Immature natural killer cell (primary cell): ENCODE measurements around the gene CHAF1A. TPM values are rescaled to one million over a fixed set of nuclear protein-coding genes. Genes with fewer than 3 reads are reported as not detected.

ENCODE experiments used
- DNase-seq, 3 donors: peaks; one replicate each; pipeline ENCODE4 v3.0.0; 2022; ENCODE audit warnings: mixed read lengths in 1 of 3
- H3K27ac Mint-ChIP-seq, 6 donors: one replicate each; pipeline ENCODE4 v1.8.0; 2020; ENCODE audit warnings: mixed read lengths in 6 of 6, mild to moderate bottlenecking in 5 of 6, inconsistent platforms in 4 of 6, moderate library complexity in 3 of 6
- H3K27me3 Mint-ChIP-seq, 3 donors: one replicate each; pipeline ENCODE4 v1.8.0; 2020 to 2021; ENCODE audit warnings: low read depth in 3 of 3, mild to moderate bottlenecking in 3 of 3, mixed read lengths in 3 of 3, moderate library complexity in 3 of 3, inconsistent platforms in 1 of 3
- H3K36me3 Mint-ChIP-seq, 3 donors: one replicate each; pipeline ENCODE4 v1.8.0; 2020; ENCODE audit warnings: mixed read lengths in 3 of 3, inconsistent platforms in 2 of 3, mild to moderate bottlenecking in 2 of 3
- H3K4me1 Mint-ChIP-seq, 2 donors: one replicate each; pipeline ENCODE4 v1.8.0; 2020; ENCODE audit warnings: inconsistent platforms in 2 of 2, mild to moderate bottlenecking in 2 of 2, mixed read lengths in 2 of 2, moderate library complexity in 1 of 2
- H3K4me3 Mint-ChIP-seq, 5 donors: one replicate each; pipeline ENCODE4 v1.8.0; 2020; ENCODE audit warnings: mild to moderate bottlenecking in 5 of 5, mixed read lengths in 5 of 5, inconsistent platforms in 3 of 5, moderate library complexity in 3 of 5
- H3K9me3 Mint-ChIP-seq, 6 donors: one replicate each; pipeline ENCODE4 v1.8.0; 2020; ENCODE audit warnings: mild to moderate bottlenecking in 6 of 6, mixed read lengths in 6 of 6, inconsistent platforms in 4 of 6, moderate library complexity in 3 of 6
- polyA plus RNA-seq, 3 donors: library from polyadenylated mRNA; unstranded; fragments of 300-500 nt; fragmentation: Illumina TruSeq; gene quantifications; one replicate each; pipeline ENCODE4 v1.2.3, GENCODE V29; 2021

The CHAF1A gene
- polyA plus RNA-seq, 3 donors from 2014 or later: 1.5 to 8.5 (median 2.9) TPM

DNA sequence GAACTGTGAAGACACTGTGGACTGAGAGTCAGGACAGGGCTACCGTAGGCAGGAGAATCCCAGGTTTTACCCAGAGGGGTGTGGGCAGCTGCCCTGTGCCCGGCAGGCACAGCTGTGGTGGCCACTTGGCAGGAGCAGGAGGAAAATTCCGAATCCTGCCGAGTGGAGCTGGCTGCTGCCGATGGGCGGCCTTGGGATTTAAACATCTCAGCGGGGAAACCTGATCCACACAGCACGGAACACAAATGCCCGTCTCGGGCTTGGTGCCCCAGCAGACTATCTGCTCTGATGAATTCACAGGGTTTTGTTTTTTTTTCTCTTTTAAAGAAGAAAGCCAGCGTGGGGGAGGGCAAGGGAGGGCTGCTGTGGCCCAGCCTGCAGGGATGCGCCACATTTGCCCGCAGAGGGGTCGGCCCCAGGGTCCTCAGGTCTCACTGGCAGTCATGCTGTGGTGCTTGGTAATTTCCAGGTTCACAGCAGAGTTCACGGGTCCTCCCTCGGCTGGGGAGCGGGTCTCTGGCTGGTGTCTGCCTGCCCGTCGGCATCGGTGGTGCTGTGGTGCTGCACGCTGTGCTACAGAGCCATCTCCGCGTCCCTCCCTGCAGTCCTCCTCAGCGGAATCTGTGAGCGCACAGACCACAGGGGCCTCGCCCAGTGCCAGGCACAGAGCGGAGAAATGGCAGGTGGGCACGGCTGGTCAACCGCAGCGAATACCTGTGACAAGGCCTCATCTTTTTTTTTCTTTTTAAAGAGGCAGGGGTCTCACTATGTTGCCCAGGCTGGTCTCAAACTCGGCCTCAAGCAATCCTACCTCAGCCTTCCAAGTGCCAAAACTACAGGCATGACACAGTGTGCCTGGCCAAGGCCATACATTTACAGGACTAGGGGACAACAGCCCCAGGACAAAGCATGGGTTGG lies 30.9 kb upstream of the CHAF1A start:
- H3K4me1 Mint-ChIP-seq: peaks cover 57 to 62% of the 10 kb centered on the region in 2 donors
- H3K27me3 Mint-ChIP-seq: peaks cover 0 to 7% (median 2%) of the 10 kb centered on the region in 3 donors
- peak overlapping the region; percentile 30 to 55 (median 50) for H3K4me3 Mint-ChIP-seq
- no peak for DNase-seq
- no peaks in the 10 kb centered on the region for H3K9me3 Mint-ChIP-seq
- no peaks in the 10 kb centered on the region for H3K36me3 Mint-ChIP-seq
- H3K27ac Mint-ChIP-seq: peak overlapping the region; percentile 20 to 91 (median 76)

DNA sequence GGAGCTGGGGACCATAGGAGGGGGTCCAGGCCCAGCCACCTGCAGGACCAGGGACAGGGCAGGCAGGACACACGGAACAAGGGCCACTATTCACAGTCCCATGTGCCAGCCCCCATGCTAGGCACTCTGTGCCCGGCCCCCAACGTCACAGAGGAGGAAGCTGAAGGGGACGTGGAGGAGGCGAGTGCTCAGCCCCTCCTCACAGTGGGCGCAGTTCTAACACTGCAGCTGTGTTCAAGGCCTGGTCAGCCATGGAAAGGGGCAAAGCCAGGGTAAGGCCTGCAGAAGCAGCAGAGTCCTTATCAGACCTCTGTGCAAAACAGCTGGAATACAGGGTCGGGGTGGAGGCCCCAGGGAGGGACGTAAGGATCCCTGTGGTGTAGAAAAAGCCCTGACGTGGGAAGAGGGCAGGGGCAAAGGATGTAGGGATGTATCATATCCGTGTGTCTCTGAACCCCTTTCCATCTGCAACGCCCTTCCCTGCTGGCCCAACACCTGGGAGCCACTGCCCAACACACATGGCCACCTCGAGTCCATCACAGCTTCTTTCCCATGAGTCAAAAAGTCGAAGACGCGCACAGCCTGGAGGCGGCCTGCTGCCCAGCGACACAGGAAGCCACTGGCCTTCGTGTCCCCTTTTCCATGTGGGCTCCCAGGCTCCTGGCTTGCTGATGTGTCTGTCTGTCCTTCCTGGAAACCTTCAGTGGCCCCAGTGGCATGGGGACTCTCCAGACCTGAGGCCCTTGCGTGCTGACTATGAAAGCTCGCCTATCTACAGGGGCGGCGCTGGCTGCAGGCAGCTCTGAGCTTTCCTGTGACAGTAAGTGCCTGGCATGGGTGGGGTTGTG lies 30.1 kb upstream of the CHAF1A start:
- Mint-ChIP-seq H3K9me3 (no peaks in the 10 kb centered on the region), H3K27ac (no peak overlapping the region), H3K4me1 (peaks cover 62 to 69% of the 10 kb centered on the region in 2 donors), H3K36me3 (no peaks in the 10 kb centered on the region), H3K27me3 (peaks cover 0 to 7% (median 2%) of the 10 kb centered on the region in 3 donors), H3K4me3 (no peak overlapping the region)
- no peak for DNase-seq

DNA sequence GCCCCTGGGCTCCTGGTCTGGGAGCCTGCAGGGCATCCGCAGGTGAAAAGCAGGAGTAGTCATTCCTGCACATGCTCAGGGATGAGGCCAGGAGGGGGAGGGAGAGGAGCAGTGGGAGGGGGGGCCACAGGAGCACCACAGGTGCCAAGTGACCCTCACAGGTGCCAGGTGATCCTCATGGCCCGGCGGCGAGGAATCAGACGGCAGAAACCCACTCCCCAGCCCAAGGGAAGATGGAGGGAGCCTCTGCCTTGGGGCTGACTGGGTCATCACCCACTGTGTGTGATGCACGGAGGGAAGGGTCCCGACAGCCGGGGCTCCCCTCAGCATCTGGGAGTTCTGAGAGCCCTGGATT lies 29.4 kb upstream of the CHAF1A start:
- Mint-ChIP-seq H3K9me3 (no peaks in the 10 kb centered on the region), H3K4me3 (no peak overlapping the region), H3K27me3 (peaks cover 0 to 5% (median 2%) of the 10 kb centered on the region in 3 donors), H3K36me3 (no peaks in the 10 kb centered on the region), H3K4me1 (peaks cover 60 to 64% of the 10 kb centered on the region in 2 donors), H3K27ac (no peak overlapping the region)
- no peak for DNase-seq

DNA sequence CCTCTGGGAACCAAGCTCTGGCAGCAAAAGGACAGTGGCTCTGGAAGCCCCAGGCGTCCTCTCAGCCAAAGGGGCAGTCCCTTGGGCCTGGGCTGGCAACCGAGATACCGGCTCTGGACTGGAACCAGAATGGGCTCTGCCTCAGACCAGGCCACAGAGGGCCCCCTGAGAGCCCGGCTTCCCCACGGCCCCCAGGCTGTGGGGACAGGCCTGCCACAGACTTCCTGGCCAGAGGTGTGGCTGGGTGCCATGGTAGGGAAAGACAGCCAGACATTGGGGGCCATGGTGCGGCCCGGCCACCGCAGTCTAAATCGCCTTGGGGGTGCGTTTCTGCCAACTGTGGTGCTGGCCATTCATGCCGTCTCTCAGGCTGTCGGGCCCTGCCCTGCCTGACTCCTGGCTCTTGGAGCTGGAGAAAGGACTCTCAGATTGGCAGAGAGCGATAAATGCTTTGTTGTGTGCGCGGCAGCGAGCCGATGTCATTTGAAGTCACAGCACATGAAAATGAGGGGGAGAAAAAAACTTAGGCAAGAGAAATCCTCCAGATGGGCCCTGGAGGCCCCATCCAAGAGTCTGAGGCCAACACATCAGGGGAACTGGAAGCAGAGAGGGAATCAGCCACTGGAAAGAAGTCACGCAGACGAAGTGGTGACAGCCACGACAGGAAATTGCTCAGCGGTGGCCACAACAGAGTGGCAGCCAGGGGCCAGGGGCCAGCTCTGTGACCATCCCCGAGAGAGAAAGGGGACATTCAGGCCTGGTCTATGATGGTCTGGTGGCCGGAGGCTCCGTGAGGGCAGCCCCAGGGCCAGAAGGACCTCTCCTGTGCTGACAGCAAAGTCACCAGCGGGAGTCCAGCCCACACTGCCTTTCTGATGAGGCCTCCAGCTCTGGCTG lies 28.6 kb upstream of the CHAF1A start:
- peak overlapping the region in 2 of 5 donors; percentile 8 to 68 for H3K4me3 Mint-ChIP-seq
- H3K27ac Mint-ChIP-seq: peak overlapping the region in 2 of 6 donors; percentile 30 to 91
- H3K4me1 Mint-ChIP-seq: peaks cover 55 to 58% of the 10 kb centered on the region in 2 donors
- no peaks in the 10 kb centered on the region for H3K36me3 Mint-ChIP-seq
- peaks cover under 1 to 4% (median 2%) of the 10 kb centered on the region in 3 donors for H3K27me3 Mint-ChIP-seq
- DNase-seq: no peak
- no peaks in the 10 kb centered on the region for H3K9me3 Mint-ChIP-seq

DNA sequence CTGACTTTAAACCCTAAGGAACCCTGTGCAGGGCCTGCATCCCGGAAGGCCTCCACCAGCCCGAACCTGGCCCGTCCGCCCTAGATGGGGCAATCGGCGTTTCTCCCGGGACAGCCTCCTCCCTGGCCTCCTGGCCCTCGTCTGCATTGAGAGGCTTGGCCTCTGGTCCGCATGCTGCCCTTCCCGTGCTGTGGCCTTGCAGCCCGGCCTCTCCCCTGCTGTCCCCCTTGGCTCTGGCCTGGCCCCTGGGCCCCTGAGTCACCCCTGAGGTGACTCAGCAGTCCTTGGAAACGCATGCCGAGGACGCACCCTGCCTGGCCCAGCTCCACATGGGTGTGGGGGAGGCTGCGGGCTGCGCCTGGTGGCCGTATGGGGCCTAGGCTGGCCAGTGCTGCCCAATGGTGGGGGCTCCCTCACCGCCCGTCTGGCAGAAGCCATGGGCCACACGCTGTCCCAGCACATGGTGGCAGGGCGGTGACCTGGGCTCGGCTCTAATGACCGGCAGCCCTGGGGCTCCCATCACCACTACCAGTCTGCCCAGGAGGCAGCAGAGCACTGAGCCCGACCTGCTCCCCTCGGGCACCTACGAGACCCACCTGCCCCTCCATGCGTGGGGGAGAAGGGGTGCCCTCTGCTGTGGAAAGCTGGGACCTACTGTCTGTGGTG lies 27.8 kb upstream of the CHAF1A start:
- H3K4me3 Mint-ChIP-seq: no peak overlapping the region

DNA sequence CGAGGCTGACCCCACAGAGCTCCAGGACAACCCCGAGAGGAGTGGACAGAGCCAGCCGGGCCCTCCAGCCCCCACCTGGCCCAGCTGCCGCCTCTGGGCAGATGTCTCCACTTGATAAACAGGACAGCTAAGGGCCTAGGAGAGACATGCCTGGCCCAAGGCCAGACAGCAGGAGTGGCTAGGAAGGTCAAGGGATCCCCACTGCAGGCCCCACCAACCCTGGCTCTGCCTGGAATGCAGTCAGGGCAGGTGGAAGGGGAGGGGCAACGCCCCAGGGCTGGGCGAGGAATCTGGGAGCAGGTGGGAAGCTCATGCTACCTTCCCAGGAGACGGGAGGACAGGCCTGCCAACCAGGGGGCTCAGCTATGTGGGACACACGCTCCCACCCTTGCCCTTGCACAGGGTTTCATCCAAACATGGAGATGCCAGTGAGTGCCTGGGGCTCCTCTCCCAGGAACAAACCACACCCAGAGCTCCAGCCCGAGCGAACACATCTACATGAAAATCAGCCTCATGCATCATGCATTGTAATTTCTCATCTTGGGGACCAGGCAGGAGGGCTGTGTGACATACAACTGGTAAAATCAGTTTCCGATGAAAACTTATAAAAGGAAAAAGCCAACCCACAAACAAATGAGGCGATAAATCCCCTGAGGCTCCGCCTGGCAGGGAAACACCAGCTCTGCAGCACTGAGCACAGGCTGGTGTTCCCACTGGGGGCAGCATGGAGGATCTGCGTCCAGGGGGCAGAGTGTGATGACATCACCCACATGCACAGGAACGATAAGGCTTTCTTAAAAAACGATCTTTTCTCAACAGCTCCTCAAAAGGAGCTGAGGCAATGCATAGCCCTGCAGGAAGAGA lies 27.0 kb upstream of the CHAF1A start:
- no peak overlapping the region for H3K4me3 Mint-ChIP-seq
- H3K27me3 Mint-ChIP-seq: peaks cover 0 to 2% (median 2%) of the 10 kb centered on the region in 3 donors
- no peaks in the 10 kb centered on the region for H3K9me3 Mint-ChIP-seq
- peak overlapping the region in 1 of 6 donors; percentile 35 for H3K27ac Mint-ChIP-seq
- peaks cover 57 to 58% of the 10 kb centered on the region in 2 donors for H3K4me1 Mint-ChIP-seq
- peaks cover 0 to 4% (median 0%) of the 10 kb centered on the region in 3 donors for H3K36me3 Mint-ChIP-seq
- DNase-seq: no peak

More for the DNA sequence above, 27.8 kb upstream of the CHAF1A start:
- H3K27me3 Mint-ChIP-seq: peaks cover 2% of the 10 kb centered on the region in 3 donors
- peaks cover 0 to 2% (median 0%) of the 10 kb centered on the region in 3 donors for H3K36me3 Mint-ChIP-seq
- H3K4me1 Mint-ChIP-seq: peaks cover 57 to 58% of the 10 kb centered on the region in 2 donors
- H3K9me3 Mint-ChIP-seq: no peaks in the 10 kb centered on the region
- H3K27ac Mint-ChIP-seq: no peak overlapping the region
- DNase-seq: no peak

DNA sequence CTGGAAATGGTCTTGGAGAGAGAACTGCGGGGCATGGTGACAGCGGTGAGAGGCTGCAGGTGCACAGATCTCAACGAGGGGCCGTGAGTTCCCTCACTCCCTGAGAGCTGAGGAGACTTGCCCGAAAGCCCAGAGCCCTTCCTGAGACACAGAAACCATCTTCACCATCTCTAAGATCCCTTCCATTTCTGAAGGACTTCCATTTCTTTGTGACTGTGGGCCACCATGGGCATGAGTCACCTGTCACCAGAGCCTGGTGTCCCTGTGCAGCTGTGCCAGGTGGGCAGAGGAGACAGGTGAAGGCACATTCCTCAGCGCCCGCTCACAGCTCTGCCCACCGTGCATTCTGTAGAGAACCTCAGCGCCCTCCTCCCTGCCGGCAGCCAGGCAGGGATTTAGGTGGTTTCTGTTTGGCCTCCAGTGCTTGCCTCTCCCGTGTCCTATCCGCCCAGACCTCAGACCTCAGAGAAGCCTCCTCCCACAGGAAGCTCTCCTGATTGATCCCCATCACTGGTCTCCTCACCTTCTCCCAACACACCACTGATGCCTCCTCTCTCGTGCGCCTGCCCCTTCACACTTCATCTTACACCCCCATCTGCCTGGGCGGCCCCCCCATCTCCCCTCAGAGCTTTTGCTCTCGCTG lies 26.3 kb upstream of the CHAF1A start:
- H3K9me3 Mint-ChIP-seq: no peaks in the 10 kb centered on the region
- DNase-seq: no peak
- H3K4me3 Mint-ChIP-seq: peak overlapping the region in 1 of 5 donors; percentile 62
- H3K4me1 Mint-ChIP-seq: peaks cover 57 to 58% of the 10 kb centered on the region in 2 donors
- peak overlapping the region in 3 of 6 donors; percentile 13 to 75 (median 61) for H3K27ac Mint-ChIP-seq
- peaks cover 0 to 2% (median 0%) of the 10 kb centered on the region in 3 donors for H3K27me3 Mint-ChIP-seq
- H3K36me3 Mint-ChIP-seq: peaks cover 0 to 4% (median 0%) of the 10 kb centered on the region in 3 donors

DNA sequence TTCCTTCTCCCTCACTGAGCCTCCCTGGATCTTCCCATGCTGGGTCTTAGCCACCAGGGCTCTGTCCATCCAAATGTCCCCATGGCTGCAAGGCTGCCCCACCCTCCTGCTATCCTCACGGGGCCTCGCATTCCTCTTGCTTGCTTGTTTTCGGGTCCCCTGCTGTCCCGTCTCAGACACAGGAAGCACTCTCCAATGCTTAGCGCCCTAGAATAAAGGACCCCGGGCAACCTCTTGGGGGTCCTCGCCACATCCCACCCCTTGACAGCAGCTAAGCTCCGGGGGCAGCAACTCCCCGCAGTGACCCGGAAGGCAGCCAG lies 25.8 kb upstream of the CHAF1A start:
- H3K27me3 Mint-ChIP-seq: peaks cover 0 to 2% (median 0%) of the 10 kb centered on the region in 3 donors
- H3K36me3 Mint-ChIP-seq: peaks cover 0 to 4% (median 0%) of the 10 kb centered on the region in 3 donors
- no peaks in the 10 kb centered on the region for H3K9me3 Mint-ChIP-seq
- peaks cover 59 to 62% of the 10 kb centered on the region in 2 donors for H3K4me1 Mint-ChIP-seq
- H3K4me3 Mint-ChIP-seq: peak overlapping the region in 1 of 5 donors; percentile 62
- no peak for DNase-seq
- H3K27ac Mint-ChIP-seq: peak overlapping the region in 2 of 6 donors; percentile 61 to 75

DNA sequence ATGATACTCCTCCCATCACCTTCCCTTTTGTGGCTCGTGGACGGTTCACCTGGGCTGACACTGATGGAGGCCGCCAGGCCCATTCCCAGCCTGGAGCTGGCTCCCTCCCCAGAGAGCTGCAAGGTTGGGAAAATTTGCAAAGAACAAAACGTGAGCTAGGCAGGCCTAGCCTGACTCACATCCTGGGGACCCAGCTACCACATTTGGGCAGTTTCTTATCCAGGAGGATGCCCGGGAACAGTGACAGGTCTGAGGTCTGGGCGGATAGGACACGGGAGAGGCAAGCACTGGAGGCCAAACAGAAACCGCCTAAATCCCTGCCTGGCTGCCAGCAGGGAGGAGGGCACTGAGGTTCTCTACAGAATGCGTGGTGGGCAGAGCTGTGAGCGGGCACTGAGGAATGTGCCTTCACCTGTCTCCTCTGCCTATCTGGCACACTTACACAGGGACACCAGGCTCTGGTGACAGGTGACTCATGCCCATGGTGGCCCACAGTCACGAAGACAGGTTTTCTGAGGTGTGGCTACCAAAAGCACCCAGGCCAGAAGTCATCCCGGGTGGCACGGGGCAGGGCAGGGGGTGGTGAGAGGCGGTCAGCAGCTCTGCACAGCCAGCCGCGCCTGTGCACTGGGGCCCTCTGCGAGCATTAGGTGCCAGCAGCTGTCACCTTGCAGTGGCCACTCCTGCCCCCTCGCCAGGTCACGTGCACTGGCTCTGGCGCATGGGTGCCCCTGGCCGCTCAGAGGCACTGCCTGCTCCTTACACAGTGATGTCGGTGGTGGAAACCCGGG lies 25.3 kb upstream of the CHAF1A start:
- DNase-seq: no peak
- Mint-ChIP-seq H3K9me3 (no peaks in the 10 kb centered on the region), H3K4me1 (peaks cover 59 to 66% of the 10 kb centered on the region in 2 donors), H3K36me3 (peaks cover 0 to 4% (median 0%) of the 10 kb centered on the region in 3 donors), H3K27ac (no peak overlapping the region), H3K27me3 (peaks cover 0 to 2% (median 0%) of the 10 kb centered on the region in 3 donors), H3K4me3 (peak overlapping the region in 1 of 5 donors; percentile 54)

DNA sequence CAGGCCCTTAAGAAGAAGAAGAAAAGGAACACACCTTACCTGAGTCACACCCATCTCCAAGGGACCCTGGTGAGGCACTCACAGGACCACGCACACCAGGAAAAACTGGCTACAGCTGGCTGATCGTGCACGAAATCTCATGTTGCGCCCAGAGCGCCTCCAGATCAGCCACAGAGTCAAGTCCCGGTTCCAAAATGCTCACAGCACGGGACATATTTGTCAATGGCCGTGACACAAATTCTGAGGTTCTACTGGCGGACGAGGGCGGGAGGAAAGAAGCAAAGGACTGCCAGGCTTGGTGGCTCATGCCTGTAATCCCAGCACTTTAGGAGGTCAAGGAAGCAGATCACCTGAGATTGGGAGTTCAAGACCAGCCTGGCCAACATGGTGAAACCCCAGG lies 23.6 kb upstream of the CHAF1A start:
- DNase-seq: no peak
- Mint-ChIP-seq H3K4me3 (peak overlapping the region in 4 of 5 donors; percentile 42 to 87 (median 66)), H3K27ac (peak overlapping the region in 4 of 6 donors; percentile 23 to 93 (median 38)), H3K27me3 (peaks cover 0 to 2% (median 0%) of the 10 kb centered on the region in 3 donors), H3K9me3 (no peaks in the 10 kb centered on the region), H3K36me3 (peaks cover 0 to 4% (median 0%) of the 10 kb centered on the region in 3 donors), H3K4me1 (peaks cover 57 to 59% of the 10 kb centered on the region in 2 donors)
